ENCODE data around the gene PLXNA4.
A peak's percentile ranks its signal among the peaks of the same experiment; 100 is the strongest.

Gene PLXNA4

DNA sequence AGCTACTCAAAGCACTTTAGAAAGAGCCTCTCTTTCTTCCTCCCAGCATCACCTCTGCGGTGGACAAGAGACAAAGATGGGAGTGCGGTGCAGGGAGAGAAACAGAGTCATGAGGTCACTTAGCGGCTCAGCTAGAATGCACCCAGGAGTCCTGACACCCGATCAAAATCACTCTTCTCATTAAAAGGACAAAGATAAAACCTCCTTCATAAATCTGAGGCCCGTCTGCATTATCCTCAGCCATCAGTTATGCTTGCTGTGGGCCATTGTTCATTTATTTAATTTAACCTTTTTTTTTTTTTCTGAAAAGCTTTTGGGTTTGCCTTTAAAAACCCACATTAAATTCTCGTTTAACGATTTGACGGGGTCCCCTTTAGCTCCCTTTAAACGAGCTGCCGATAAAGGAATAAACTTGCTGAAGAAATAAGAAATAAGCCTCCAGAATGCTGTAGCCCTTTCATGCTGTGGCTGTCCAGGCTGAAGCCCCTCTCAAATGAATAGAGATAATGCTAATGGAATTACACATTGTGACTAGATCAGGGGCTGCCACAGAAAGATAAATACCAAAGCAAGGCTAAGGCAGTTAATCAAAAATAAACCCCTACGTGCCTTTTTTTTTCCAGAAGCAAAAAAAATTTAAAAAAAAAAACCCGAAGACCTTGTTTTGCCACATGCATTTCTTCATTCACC lies 16.1 kb upstream of the PLXNA4 start:
- no peak for DNase-seq

GRCh38 chr7:132590162-132590561 lies 13.9 kb upstream of the PLXNA4 start:
- DNase-seq: no peak

GRCh38 chr7:132588596-132588995 lies 12.3 kb upstream of the PLXNA4 start:
- DNase-seq: no peak

DNA sequence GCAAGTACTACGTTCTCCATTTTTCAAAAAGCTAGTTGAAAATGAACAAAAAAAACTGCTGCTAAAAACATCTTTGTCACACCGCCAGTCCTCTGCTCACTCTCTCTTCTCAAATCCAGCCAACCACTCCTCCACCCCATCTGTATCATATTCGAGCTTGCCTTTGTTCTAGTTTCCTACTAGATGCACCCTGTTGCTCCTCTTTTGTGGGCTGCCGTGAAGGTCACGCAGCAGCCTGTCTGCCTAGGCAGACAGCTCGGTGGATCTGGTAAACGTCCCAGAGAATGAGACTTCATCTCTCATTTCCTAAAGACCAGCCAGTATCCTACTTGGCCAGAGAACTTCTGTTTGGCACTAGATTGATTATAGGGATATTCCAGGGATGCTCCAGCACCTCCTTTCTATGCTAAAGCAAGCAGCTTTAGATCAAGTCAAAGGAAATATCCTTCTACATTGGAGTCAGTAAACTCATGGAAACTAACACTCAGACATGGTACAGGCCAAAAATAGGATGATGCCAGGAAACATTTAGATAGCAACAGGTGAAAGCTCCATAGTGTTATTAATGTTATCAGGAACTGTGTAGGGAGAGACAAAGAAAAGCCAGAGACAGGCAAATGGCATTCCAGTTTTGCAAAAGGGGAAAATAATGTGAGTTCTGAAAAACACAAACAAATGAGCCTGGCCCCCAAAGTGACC lies 8.7 kb upstream of the PLXNA4 start:
- DNase-seq: no peak

GRCh38 chr7:132581431-132581830 lies 5.2 kb upstream of the PLXNA4 start:
- no peak for DNase-seq

- DNase-seq: peak; percentile 13 to 56
These were observed 4.5 kb upstream of the PLXNA4 start for GRCh38 chr7:132580717-132581285.

DNA sequence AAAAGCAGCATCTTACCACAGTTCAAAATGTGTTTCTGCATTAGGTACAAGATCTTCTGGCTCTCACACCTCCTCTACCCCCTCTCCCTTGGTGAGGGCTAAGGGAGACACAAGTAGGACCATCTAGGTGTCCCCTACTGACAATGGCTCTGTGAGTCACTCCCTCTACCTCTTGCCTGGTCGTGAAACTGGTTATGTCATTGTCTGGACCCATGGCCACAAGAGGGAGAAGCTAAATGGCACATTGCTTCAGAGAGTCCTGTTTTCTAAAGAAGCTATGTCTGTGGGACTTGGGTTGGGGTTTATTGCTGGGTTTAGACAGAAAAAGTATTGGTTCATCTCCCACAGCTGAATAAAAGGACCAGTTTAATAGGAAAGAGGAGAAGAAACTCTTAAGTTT lies 4.0 kb upstream of the PLXNA4 start:
- no peak for DNase-seq

DNA sequence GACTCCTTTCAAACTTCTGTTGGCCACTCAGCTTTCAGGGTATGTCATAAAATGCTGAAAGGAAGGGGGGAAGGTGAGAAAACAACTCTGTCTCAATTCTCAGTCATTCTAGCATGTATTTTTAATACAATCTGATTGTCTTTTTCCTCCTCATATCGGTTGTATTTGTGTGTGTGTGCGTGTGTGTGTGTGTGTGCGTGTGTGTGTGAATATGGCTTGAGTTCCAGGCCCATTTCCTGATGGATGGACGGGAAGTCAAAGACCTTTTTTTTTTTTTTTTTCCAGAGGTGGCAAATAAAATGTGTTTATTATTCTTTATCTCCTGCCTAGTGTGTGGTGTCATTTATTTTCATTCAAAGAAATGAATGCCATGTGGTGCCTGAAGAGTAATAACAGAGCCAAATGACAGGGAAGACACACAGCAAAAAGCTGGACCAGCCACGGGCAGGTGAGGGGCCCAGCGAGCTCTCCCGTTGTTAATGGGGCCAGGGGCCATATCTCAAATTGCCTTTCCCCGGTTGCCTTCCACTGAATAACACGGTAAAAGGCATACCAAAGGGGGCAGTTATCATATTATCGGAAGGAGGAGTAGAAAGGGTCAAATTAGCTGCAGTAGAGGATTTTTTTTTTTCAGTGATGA lies 3.1 kb upstream of the PLXNA4 start:
- no peak for DNase-seq

DNA sequence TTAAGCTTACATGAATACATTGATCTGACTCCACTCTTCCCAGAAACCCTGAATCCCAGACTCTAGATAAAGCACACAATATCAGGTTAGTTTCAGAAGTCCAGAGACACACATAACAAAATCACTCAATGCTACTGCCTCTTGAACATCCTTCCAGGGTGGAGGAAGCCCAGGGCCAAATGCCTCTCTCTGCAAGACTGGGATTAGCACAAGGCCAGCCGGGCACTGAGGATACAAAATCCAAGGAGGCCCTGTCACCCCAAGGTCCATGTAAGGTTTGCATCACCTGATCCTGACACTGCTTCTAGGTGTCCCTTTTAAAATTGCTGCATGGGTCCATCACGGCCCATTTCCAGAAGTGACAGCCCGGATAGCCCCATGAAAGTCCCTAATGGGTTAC lies 2.6 kb upstream of the PLXNA4 start:
- DNase-seq: no peak

DNA sequence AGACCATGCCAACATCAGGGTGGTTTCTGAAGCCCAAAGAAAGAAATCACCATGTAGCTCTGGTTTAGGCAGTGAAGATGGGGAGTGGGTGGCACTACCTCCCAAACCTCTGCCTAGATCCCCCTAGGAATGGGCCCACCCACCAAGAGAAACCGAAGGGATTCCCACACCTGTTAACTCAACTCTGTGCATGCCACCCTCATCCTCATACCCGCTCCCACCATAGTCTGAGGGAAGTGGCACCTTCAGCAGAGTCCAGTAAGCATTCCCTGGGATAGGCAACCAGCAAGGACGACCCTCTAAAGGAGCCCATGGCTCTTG lies 1.7 kb upstream of the PLXNA4 start:
- DNase-seq: no peak

GRCh38 chr7:132577206-132578049 lies 1.2 kb upstream of the PLXNA4 start:
- no peak for DNase-seq

- DNase-seq: no peak
These were observed 433 bp upstream of the PLXNA4 start for GRCh38 chr7:132576721-132577085.

GRCh38 chr7:132575419-132575981 lies 770 bp downstream of the PLXNA4 start:
- no peak for DNase-seq

DNA sequence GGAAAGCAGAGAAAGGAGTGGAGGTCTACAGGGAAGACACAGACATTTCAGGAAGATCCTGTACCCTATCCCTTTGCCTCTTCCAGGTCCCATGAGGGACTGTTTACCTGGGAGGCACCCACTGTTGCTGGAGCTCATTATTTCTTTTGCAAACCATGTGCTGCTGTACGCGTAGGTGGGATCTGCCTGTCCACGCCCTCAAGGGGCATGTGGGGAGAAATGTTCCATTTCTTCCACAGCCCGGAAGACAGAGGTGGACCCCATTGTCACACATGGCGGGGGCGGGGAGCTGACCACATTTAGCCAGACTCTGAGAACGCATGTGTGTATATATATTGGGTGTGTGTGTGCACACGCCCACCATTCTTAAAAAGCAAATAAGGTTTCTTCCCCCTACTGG lies 2.0 kb downstream of the PLXNA4 start:
- no peak for DNase-seq

GRCh38 chr7:132573251-132573955 lies 2.9 kb downstream of the PLXNA4 start:
- no peak for DNase-seq

- DNase-seq: no peak
These were observed 3.7 kb downstream of the PLXNA4 start for GRCh38 chr7:132572526-132572925.

DNA sequence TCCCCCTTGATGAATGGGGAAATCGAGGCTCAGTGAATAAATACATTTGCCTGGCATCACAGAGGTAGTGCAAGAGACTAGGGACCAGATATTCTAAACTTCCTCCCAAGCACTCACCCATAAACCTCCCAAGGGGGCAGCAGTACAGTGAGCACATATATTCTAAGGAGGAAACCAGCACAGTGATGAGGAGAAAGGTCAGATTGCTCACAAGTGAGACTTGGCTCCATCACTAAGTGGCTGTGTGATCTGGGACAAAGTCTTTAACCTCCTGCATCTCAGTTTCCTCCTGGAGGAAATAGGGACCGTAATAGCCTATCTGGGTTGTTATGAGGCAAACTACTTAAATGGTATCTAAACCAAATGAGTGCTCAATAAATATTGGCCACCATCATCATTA lies 4.3 kb downstream of the PLXNA4 start:
- no peak for DNase-seq

DNA sequence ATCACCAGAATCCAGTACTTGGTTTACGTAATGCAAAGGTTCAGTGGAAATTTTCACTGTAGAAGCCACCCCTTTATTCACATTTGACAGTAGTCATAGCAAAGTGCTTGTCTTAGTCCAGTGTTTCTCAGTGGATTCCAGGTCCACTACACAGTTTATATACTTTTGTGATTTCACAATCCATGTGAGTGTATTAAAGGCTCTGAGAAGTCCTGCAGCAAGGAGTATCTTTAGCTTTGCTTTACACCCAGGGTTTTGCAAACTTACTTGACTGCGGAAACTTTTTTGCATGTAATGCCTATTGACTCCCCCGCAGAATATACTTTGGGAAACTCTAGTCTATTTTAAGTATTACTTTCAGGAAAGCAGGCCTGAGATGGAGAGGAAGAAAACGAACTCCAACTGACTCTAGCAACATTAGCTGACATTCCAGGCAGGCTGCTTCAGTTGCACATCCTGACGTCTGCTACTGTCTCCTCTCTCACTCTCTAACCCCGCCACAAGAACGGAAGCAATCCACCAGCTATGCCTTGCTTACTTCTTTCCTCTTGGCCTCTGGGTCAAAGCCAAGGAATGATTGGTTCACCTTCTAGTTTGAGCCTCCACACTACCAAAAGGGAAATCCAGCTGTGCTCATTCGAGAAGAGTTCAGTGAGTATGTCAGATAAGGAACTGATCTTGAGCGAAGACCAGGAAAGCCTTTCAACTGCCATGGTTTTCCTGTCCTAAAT lies 6.2 kb downstream of the PLXNA4 start:
- DNase-seq: no peak

GRCh38 chr7:132568962-132569361 lies 7.3 kb downstream of the PLXNA4 start:
- DNase-seq: no peak

- DNase-seq: no peak
These were observed 10.4 kb downstream of the PLXNA4 start for GRCh38 chr7:132565885-132566284.

- DNase-seq: no peak
These were observed 10.8 kb downstream of the PLXNA4 start for GRCh38 chr7:132565441-132565840.

DNA sequence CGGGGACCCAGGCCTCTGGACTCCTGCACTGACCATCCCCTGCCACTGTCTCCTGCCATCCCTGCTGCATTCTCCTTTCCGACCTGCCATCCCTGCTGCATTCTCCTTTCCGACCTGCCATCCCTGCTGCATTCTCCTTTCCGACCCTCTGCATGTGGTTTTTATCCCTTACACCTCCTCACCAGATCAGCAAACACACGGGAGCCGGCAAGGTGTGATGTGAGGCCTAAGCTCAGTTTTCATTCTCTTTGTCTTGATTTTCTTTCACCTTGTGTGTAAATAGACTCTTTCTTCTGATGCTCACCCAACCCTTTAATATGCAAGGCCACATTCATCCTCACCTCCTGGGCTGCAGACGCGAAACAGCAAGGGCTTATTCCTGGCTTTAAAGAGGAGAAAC lies 11.4 kb downstream of the PLXNA4 start:
- no peak for DNase-seq

Data from bone marrow (tissue), 2 donors.